Ovary (tissue), 9 donors: ENCODE results near the gene C1QTNF12. TPM values are rescaled to one million over a fixed set of nuclear protein-coding genes. Genes with fewer than 3 reads are reported as not detected.

ENCODE experiments used
- DNase-seq, 5 donors: peaks; one replicate each; pipeline ENCODE4 v3.0.0-alpha.2; 2019 to 2020
- H3K27ac ChIP-seq, 2 donors: fragments of 200-600 bp; one replicate each; pipeline versions ENCODE4 v1.5.1 to v1.8.0; 2019 to 2022
- H3K27me3 ChIP-seq: fragments of 200-600 bp; one replicate; pipeline ENCODE4 v1.8.0; 2022
- H3K36me3 ChIP-seq: fragments of 200-600 bp; sonication (generic); one replicate; pipeline ENCODE4 v1.5.1; 2019
- H3K4me1 ChIP-seq: one replicate; pipeline ENCODE4 v1.8.1; 2013; ENCODE audit warnings: mild to moderate bottlenecking, moderate library complexity; ENCODE audit not compliant: insufficient read depth
- H3K4me3 ChIP-seq: fragments of 200-600 bp; sonication (generic); one replicate; pipeline ENCODE4 v1.5.1; 2017
- H3K9me3 ChIP-seq, 2 donors: fragments of 200-600 bp in 1 of 2; sonication (generic) in 1 of 2; one replicate each; pipeline versions ENCODE4 v1.5.1 to v1.8.1; 2013 to 2019; ENCODE audit warnings: mild to moderate bottlenecking in 1 of 2, moderate library complexity in 1 of 2
- CTCF ChIP-seq, 3 donors: fragments of 450-650 bp in 2 of 3; fragments of 200-600 bp in 1 of 3; IDR thresholded peaks; one replicate each; pipeline versions ENCODE4 v1.5.1 to v1.8.0; 2016 to 2022; ENCODE audit warnings: antibody characterized with exemption in 3 of 3, mild to moderate bottlenecking in 1 of 3
- EP300 ChIP-seq: sonication (generic); formaldehyde crosslinking; IDR thresholded peaks from one replicate; pipeline ENCODE4 v1.6.1; 2017; ENCODE audit warnings: antibody characterized with exemption
- POLR2A ChIP-seq: fragments of 450-650 bp; IDR thresholded peaks from one replicate; pipeline ENCODE4 v1.6.1; 2017; ENCODE audit warnings: antibody characterized with exemption, mild to moderate bottlenecking, moderate library complexity
- WGBS, 3 donors: extraction: QIAGEN DNeasy Blood & Tissue Kit in 1 of 3; methylation state at CpG; one replicate each; pipeline versions ENCODE4 v1.1.5 to v1.1.7; 2013 to 2017; 5-methylcytosine and 5-hydroxymethylcytosine counted together
- intact Hi-C, 4 donors: fragments of 100-400 bp; cut with DNase I; formaldehyde crosslinking; loops; one replicate each; pipeline versions ENCODE4 v1.11.0 to v1.15.1; 2022 to 2023
- polyA plus RNA-seq, 2 donors: library from polyadenylated mRNA; stranded (reverse); fragments of 200-250 nt in 1 of 2; fragments of 350-450 nt in 1 of 2; fragmentation: Illumina TruSeq in 1 of 2; extraction: RNeasy Lipid Tissue Mini Kit (QIAGEN cat#74804) in 1 of 2; gene quantifications; one replicate each; pipeline ENCODE4 v1.2.3, GENCODE V29; 2013 to 2014
- total RNA-seq, 7 donors: library from RNA; depleted of rRNA in 2 of 7; stranded (reverse); fragments of >200 nt in 2 of 7; fragmentation: NEBNext Ultra II Directional in 3 of 7; extraction: Animal tissue kit (Norgen Biotek cat#: 25700) in 3 of 7; gene quantifications; one replicate each; pipeline versions ENCODE4 v1.1.0 to v1.2.4, GENCODE V29; 2016 to 2023
- donor health status: DM: no; HTN: no; CAD: no; lungs with moderate emphysema.
- donor health status: DM: no; HTN: no; CAD: no.
- donor health status: Bipolar disorder and iron deficiency.
- donor health status: DM: yes; HTN: yes; CAD: no.
- donor health status: DM: no; HTN: no; CAD: no.
- donor health status: DM: yes; HTN: yes; CAD: no.

The C1QTNF12 gene
- total and polyA plus RNA-seq, 9 donors, result 0.92 to 4.8 (median 1.4) TPM; not detected in 1

GRCh38 chr1:1293263-1294249, 47.0 kb upstream of the C1QTNF12 start:
- Histone ChIP-seq H3K4me1 (peaks cover 3% of the 10 kb centered on the region), H3K27ac (no peak overlapping the region), H3K36me3 (no peaks in the 10 kb centered on the region), H3K27me3 (no peaks in the 10 kb centered on the region), H3K9me3 (no peaks in the 10 kb centered on the region), H3K4me3 (no peak overlapping the region)
- DNase-seq, result peak in 2 of 5 donors; percentile 31 to 40
- no peak for TF ChIP-seq CTCF (IDR thresholded peaks at IDR 0.05)
- TF ChIP-seq EP300, result no peak
- no peak for TF ChIP-seq POLR2A
- 73 to 79% (median 77%) methylated on average over 77 to 94 of the region's 94 CpGs for WGBS, 3 donors
- intact Hi-C loops, result loop anchor here in 3 of 4 donors (5.0 to 10.0 kb wide), 3 partner anchors 171 to 309 kb away; partner anchors contain the start of gene PERM1 (in 2 of the 3)

- no peaks in the 10 kb centered on the region for H3K27me3 ChIP-seq
- TF ChIP-seq CTCF (IDR thresholded peaks at IDR 0.05), result no peak
- no peak for TF ChIP-seq POLR2A
- TF ChIP-seq EP300, result no peak
- intact Hi-C loops, result loop anchor here in 3 of 4 donors (5.0 to 10.0 kb wide), 3 partner anchors 171 to 308 kb away; partner anchors contain the start of gene PERM1 (in 2 of the 3)
These were observed 46.3 kb upstream of the C1QTNF12 start for GRCh38 chr1:1292851-1293250.

GRCh38 chr1:1292442-1292779, 45.9 kb upstream of the C1QTNF12 start:
- DNase-seq, result peak in 2 of 5 donors; percentile 30 to 41
- Histone ChIP-seq H3K36me3 (no peaks in the 10 kb centered on the region), H3K27ac (no peak overlapping the region), H3K4me3 (no peak overlapping the region), H3K9me3 (no peaks in the 10 kb centered on the region), H3K27me3 (no peaks in the 10 kb centered on the region), H3K4me1 (peaks cover 3% of the 10 kb centered on the region)
- intact Hi-C loops, result loop anchor here in 3 of 4 donors (5.0 to 10.0 kb wide), 3 partner anchors 170 to 308 kb away; partner anchors contain the start of gene PERM1 (in 2 of the 3)
- TF ChIP-seq POLR2A (no peak), EP300 (no peak), CTCF (IDR thresholded peaks at IDR 0.05) (no peak)
- WGBS, 3 donors, result 81 to 90% (median 82%) methylated on average over 9 of the region's 9 CpGs

More at GRCh38 chr1:1292851-1293250, 46.3 kb upstream of the C1QTNF12 start:
- Histone ChIP-seq H3K4me1 (peaks cover 3% of the 10 kb centered on the region), H3K9me3 (no peaks in the 10 kb centered on the region), H3K4me3 (no peak overlapping the region), H3K27ac (no peak overlapping the region), H3K36me3 (no peaks in the 10 kb centered on the region)
- WGBS, 3 donors, result 78 to 91% (median 85%) methylated on average over 12 to 18 of the region's 18 CpGs
- peak in 2 of 5 donors; percentile 26 to 41 for DNase-seq

- no peaks in the 10 kb centered on the region for H3K27me3 ChIP-seq
- WGBS, 3 donors, result 31 to 61% (median 43%) methylated on average over 29 to 45 of the region's 45 CpGs
- no peak overlapping the region for H3K27ac ChIP-seq
- TF ChIP-seq CTCF (IDR thresholded peaks at IDR 0.05) (peak; percentile 46 to 80 (median 48)), EP300 (no peak)
- H3K4me1 ChIP-seq, result peaks cover 3% of the 10 kb centered on the region
- H3K36me3 ChIP-seq, result no peaks in the 10 kb centered on the region
- H3K4me3 ChIP-seq, result no peak overlapping the region
- H3K9me3 ChIP-seq, result no peaks in the 10 kb centered on the region
- intact Hi-C loops, result loop anchor here in 3 of 4 donors (5.0 to 10.0 kb wide), 3 partner anchors 169 to 307 kb away; partner anchors contain the start of gene PERM1 (in 2 of the 3)
- DNase-seq, result peak; percentile 68 to 83 (median 74)
These were observed 45.3 kb upstream of the C1QTNF12 start for GRCh38 chr1:1291548-1292441.
